ENCODE data around the gene FOXD2. TPM values are rescaled to one million over a fixed set of nuclear protein-coding genes. Genes with fewer than 3 reads are reported as not detected.

Gene FOXD2
- total RNA-seq, 1 experiment from 2014 or later: 0.40 TPM

DNA sequence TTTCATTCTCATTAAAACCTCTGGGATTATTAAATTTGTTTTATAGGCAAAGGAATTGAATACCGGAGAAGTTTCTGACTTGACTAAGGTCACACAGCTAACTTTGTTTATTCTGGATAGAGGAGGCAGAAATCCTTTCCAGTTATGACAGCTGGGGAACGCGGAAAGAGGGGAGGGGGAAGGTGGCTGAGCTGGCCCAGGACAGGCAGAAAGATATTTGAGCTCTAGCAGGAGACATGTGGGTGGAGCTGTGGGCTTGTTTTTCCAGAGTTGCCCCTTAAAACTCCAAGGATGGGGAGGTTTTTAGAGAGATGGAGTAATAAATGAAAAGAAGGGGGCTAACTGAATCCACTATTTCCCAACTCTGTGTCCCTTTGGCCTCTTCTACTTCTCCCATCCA, 27.8 kb downstream of the FOXD2 start:
- DNase-seq (ENCODE audit: low read depth): no peak

DNA sequence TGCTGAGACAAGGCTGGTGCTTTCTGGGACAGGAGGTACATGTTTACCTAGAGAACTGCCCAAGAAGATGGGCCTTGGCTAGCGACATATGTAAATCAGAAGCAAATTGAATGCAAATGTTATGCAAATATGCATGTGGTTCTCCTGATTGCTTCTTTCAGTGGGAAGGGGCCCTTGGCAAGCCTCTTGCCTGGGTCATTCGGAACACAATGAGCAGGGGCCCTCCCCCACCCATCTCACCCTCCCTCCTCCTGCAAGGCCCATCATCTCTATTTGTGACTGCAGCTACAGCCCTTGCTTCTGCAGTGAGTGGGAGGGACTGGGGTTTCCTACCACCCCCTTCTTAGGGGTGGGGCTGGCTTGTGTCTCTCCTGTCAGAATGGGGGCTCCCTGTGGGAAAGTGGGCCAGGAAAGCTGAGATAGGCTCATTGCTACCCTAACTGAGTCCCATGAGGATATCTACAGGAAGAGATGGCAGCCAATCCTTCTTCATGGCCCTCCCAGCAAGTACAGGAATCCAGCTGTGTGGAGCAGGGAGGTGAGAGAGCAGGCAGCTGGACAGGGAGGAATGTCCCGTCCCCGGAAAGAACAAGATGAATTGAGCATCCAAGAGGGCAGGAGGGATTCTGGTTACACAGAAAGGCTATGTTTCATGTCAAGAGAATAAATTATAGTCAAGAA, 31.0 kb downstream of the FOXD2 start:
- no peak for DNase-seq (ENCODE audit: low read depth)

- DNase-seq (ENCODE audit: low read depth): no peak
Measured at GRCh38 chr1:47469390-47469759, 31.5 kb downstream of the FOXD2 start.

DNA sequence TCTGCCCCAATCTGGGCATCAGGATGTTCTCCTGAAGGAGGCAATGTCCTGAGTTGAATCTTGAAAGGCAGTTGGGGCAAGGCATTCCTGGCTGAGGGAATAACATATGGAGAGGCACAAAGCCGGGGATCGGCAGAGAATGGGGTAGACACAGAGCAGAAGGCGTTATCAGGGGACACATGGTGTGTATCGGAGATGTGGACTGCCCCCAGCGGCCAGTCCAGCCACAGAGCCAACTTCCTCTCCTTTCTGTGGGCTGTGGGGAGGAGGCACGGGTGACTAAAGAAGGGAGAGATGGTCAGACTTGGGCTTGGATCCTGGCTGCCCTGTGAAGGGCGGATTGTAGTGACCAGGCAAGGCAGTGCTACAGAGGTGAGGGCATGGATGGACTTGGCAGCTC, 32.1 kb downstream of the FOXD2 start:
- no peak for DNase-seq (ENCODE audit: low read depth)

- no peak for DNase-seq (ENCODE audit: low read depth)
Measured at GRCh38 chr1:47471163-47471562, 33.3 kb downstream of the FOXD2 start.

- no peak for DNase-seq (ENCODE audit: low read depth)
Measured at GRCh38 chr1:47474278-47475193, 36.7 kb downstream of the FOXD2 start.

DNA sequence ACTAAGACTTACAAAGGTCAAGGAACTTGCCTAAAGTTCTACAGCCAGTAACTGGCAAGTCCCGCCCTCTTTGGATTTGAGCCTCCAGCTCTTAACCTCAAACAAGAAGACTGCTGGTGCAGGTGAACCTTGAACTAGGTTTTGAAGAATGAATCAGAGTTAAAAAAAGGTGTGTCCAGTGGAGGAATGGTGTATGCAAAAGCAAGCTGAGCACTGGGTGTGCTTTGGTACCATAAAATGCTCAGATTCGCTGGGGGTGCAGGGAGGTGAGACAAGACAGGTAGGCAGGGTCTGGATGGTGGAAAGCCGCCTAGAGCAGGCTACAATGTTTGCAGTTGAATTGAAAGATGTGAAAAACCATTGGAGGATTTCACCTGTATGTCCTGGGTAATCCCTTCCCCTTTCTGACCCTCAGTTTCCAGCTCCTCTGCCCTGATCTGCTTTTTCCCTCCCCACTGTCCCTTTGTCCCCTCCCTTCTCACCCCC, 39.8 kb downstream of the FOXD2 start:
- DNase-seq (ENCODE audit: low read depth): no peak

GRCh38 chr1:47478090-47478489, 40.2 kb downstream of the FOXD2 start:
- no peak for DNase-seq (ENCODE audit: low read depth)

- DNase-seq (ENCODE audit: low read depth): no peak
Measured at GRCh38 chr1:47479664-47480063, 41.8 kb downstream of the FOXD2 start.

DNA sequence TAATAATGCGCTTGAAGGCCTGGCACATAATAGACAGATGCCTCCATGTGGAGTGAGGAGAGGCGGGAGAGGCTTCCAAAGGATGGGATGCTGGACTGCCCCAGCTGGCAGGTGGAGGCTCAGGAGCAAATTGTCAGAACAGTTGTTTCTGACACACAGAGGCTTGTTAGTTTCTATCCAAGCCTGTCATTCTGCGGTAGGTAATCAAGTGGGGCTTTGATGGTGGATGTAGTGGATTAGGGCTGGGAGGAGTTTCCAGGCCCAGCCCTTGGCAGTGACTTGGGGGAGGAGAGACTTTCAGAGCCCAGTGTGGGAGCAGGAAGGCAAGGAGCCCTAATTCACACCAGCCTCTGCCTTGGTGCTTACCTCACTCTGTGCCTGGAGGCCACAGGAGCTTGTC, 44.1 kb downstream of the FOXD2 start:
- DNase-seq (ENCODE audit: low read depth): no peak

DNA sequence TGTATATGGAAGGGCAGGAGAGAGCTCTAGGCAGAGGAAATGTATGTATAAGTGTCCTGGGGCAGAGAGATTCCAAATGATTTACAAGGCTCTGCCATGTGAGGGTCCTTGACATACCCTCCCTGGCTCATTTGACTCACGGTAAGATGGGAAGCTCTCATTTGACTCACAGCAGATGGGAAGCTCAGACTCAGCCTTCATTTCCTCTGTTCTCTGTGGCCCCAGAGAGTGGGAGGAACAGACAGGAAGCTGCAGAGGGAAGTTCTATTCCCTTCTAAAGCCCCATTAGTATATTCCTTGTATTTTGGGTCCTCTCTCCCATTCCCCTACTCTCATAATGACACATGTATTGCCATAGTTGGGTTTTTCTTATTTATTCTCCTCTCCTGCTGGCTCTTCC, 44.9 kb downstream of the FOXD2 start:
- DNase-seq (ENCODE audit: low read depth): no peak

DNA sequence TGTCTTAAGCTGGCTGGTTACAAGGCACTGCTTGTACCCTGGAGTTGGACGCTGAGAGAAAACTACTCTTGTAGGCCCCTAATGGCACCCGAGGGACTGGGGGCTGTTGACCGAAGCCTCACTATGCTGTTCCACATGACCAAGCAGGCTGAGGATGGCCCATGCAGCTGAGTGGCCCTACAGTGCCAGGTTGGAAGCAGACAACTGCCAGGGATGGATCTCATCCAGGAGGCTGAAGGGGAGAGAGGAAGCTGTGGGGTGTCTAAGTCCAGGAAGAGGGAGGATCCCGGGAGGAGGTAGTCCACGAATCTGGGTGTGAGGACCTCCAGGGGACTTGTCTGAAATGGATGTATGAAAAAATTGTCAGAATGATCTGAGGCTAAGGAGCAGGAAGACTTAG, 45.8 kb downstream of the FOXD2 start:
- DNase-seq (ENCODE audit: low read depth): no peak

- DNase-seq (ENCODE audit: low read depth): no peak
Measured at GRCh38 chr1:47485817-47486216, 48.0 kb downstream of the FOXD2 start.

DNA sequence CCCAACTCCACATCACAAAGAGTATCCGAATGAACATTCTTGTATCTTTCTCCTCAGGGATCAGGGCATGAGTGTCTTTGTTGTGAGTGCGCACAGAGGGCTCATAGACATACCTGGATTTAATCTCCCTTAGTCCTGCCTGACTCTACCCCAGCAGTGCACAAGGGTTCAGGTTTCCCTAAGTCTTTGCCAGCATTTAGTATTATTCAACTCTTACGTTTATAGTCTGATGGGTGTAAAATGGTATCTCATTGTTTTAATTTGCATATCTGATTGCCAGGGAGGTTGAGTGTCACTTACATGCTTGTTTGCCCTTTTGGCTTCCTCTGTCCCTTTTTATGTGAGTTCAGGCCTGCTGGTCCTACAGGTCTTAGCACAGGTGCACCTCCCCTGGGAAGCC, 49.5 kb downstream of the FOXD2 start:
- DNase-seq (ENCODE audit: low read depth): no peak

DNA sequence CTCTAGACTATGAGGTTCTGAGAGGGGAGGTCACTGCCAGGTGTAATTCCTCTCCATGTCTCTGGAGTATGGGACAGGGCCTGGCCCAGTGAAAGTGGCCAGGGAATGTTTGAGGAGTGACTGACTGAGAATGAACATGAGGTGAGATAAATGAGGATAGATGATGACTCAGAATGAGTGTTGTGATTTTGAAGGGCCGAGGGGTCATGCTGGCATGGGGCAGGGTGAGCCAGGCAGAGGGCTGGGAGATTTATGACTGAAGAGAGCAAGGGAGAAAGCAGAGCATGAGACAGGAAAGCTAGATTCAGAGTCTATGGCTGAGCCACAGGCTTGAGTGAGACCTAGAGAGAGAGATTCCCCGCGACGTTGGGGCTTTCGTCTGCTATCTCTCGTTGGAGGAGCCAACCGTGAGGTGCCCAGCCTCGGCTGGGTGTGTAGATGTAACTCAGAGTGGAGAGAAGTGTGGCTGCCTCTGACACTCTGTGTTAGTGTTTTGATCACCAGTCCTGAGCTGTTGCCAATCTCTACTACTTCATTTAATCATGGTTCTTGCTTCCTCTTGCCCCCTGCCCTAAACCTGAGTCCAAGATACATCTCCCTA, 50.1 kb downstream of the FOXD2 start:
- DNase-seq (ENCODE audit: low read depth): no peak

Other genes with a start within 250 kb of the FOXD2 start
- gene PDZK1IP1, start 248.0 kb upstream of the FOXD2 start, total RNA-seq (2014; rRNA removed): not detected in 2 replicates
- gene TAL1, start 205.8 kb upstream of the FOXD2 start, total RNA-seq (2014; rRNA removed): not detected in 2 replicates
- 26.5 and 28.5 TPM in 2 replicates for gene STIL, start 123.9 kb upstream of the FOXD2 start, total RNA-seq (2014; rRNA removed)
- 133 and 152 TPM in 2 replicates for gene CMPK1, start 104.3 kb upstream of the FOXD2 start, total RNA-seq (2014; rRNA removed)
- gene FOXE3, start 21.8 kb upstream of the FOXD2 start, total RNA-seq (2014; rRNA removed): not detected in 2 replicates

All from LHCN-M2 (cell line).